ENCODE results near the gene KIF3C.

DNA sequence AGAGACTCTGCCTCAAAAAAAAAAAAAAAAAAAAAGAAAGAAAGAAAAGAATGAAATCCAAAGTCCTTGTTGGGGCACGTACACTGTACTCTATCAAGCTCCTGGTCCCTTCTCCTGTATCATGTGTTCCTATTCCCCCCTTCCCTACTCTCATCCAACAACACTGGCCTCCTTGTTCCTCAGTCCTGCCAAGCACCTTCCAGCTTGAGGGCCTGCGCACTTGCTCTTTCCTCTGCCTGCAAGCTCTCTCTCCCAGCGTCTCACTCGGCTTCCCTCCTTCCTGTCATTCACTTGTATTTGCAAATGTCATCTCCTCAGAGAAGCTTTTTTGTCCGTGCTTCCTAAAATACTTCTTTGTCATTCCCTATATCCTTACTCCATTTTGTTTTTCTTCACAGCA is 10.8 kb upstream of the KIF3C start:
- TF ChIP-seq, protein P1, sequence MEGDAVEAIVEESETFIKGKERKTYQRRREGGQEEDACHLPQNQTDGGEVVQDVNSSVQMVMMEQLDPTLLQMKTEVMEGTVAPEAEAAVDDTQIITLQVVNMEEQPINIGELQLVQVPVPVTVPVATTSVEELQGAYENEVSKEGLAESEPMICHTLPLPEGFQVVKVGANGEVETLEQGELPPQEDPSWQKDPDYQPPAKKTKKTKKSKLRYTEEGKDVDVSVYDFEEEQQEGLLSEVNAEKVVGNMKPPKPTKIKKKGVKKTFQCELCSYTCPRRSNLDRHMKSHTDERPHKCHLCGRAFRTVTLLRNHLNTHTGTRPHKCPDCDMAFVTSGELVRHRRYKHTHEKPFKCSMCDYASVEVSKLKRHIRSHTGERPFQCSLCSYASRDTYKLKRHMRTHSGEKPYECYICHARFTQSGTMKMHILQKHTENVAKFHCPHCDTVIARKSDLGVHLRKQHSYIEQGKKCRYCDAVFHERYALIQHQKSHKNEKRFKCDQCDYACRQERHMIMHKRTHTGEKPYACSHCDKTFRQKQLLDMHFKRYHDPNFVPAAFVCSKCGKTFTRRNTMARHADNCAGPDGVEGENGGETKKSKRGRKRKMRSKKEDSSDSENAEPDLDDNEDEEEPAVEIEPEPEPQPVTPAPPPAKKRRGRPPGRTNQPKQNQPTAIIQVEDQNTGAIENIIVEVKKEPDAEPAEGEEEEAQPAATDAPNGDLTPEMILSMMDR (IDR thresholded peaks at IDR 0.05): no peak
- TF ChIP-seq REST (IDR thresholded peaks at IDR 0.05; ENCODE audit: insufficient read depth in 1 of 2, low read depth in 2 of 2, low read length in 1 of 2) (no peak), POLR2AphosphoS5 (IDR thresholded peaks at IDR 0.05; ENCODE audit: low read depth, low read length) (no peak), TCF7L2 (IDR thresholded peaks at IDR 0.05; ENCODE audit: low read depth, low read length) (no peak), SIN3A (IDR thresholded peaks at IDR 0.05; ENCODE audit: borderline replicate concordance, insufficient read depth, low read depth, low read length) (no peak)

Data from Panc1 (cell line).